ENCODE results near the gene RUNDC3A.
"Not testable (repeated sequence)": the region's sequence is repeated elsewhere in the genome, so short reads cannot be mapped to it uniquely, and the experiment has no call there.

RUNDC3A gene

DNA sequence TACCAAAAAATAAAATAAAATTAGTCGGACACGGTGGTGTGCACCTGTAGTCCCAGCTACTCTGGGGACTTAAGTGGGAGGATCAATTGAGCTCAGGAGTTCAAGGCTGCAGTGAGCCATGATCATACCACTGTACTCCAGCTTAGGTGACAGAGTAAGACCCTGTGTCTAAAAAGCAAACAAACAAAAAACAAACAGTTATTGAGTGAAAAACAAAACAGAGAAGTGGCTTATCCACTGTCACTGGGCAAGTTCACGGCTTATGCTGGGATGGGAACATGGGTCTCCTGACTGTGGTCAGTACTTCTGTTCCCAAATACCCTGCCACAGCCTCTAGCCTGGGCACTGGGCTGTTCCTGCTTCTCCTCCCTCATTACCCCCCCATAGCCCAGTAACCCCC is 27.2 kb downstream of the RUNDC3A start:
- Histone ChIP-seq H3K79me2 (no peaks in the 10 kb centered on the region), H3K4me2 (ENCODE audit: low read length) (no peak overlapping the region), H3K9ac (no peak overlapping the region), H3K27ac (no peak overlapping the region), H3K36me3 (ENCODE audit: control insufficient read depth, insufficient read depth, low read length) (no peaks in the 10 kb centered on the region), H3K4me3 (ENCODE audit: low read depth, low read length) (no peak overlapping the region), H2AFZ (no peak overlapping the region), H3K9me3 (ENCODE audit: control insufficient read depth, low read length) (no peaks in the 10 kb centered on the region), H3K4me1 (peaks cover 2% of the 10 kb centered on the region), H3K27me3 (ENCODE audit: control insufficient read depth, insufficient read depth, low read length) (no peaks in the 10 kb centered on the region)
- TF ChIP-seq, protein P1, sequence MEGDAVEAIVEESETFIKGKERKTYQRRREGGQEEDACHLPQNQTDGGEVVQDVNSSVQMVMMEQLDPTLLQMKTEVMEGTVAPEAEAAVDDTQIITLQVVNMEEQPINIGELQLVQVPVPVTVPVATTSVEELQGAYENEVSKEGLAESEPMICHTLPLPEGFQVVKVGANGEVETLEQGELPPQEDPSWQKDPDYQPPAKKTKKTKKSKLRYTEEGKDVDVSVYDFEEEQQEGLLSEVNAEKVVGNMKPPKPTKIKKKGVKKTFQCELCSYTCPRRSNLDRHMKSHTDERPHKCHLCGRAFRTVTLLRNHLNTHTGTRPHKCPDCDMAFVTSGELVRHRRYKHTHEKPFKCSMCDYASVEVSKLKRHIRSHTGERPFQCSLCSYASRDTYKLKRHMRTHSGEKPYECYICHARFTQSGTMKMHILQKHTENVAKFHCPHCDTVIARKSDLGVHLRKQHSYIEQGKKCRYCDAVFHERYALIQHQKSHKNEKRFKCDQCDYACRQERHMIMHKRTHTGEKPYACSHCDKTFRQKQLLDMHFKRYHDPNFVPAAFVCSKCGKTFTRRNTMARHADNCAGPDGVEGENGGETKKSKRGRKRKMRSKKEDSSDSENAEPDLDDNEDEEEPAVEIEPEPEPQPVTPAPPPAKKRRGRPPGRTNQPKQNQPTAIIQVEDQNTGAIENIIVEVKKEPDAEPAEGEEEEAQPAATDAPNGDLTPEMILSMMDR (IDR thresholded peaks at IDR 0.05), result no peak

DNA sequence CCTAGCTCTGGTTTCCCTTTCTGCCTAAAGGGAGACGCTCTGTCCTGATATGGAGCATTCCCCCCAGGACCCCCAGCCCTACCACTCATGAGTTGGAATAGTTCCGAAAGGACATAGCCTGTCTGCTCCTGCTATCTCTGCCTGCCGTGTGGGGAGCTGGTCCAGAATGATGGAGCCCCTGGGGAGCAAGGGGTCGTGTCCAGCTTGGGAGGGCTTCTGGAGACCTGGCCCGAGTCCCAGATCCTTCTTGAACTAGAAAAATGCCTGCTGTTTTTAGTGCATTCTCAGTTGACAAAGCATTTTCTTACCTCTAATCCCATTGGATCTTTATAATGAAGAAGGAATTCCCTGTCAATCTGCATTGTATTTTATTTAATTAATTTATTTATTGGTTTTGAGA is 27.6 kb downstream of the RUNDC3A start:
- no peak overlapping the region for H3K27ac ChIP-seq
- peaks cover 2% of the 10 kb centered on the region for H3K4me1 ChIP-seq
- H3K4me2 ChIP-seq (ENCODE audit: low read length), result no peak overlapping the region
- H3K9me3 ChIP-seq (ENCODE audit: control insufficient read depth, low read length), result no peaks in the 10 kb centered on the region
- H3K79me2 ChIP-seq, result no peaks in the 10 kb centered on the region
- H2AFZ ChIP-seq, result no peak overlapping the region
- H3K4me3 ChIP-seq (ENCODE audit: low read depth, low read length), result no peak overlapping the region
- H3K9ac ChIP-seq, result no peak overlapping the region
- TF ChIP-seq, protein P1 (IDR thresholded peaks at IDR 0.05), result no peak
- H3K27me3 ChIP-seq (ENCODE audit: control insufficient read depth, insufficient read depth, low read length), result no peaks in the 10 kb centered on the region
- H3K36me3 ChIP-seq (ENCODE audit: control insufficient read depth, insufficient read depth, low read length), result no peaks in the 10 kb centered on the region

DNA sequence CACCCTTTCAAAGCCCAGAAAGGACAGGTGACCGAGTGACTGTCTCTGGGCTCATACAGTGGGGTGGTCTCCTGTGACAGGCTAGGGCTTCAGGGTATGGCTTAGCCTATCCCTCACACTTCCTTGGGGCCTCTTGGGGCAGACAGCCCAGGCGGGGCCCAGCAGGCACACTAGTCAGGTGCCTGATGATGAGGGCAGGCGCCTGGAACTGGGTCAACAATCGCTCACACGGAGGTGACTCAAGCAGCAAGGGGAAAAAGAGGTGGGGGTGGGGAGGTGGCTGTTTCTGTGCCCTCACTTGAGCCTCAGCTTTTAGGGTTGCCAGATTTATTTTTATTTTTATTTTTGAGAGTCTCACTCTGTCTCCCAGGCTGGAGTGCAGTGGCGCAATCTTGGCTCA is 30.3 kb downstream of the RUNDC3A start:
- Histone ChIP-seq H3K36me3 (ENCODE audit: control insufficient read depth, insufficient read depth, low read length) (no peaks in the 10 kb centered on the region), H3K9me3 (ENCODE audit: control insufficient read depth, low read length) (no peaks in the 10 kb centered on the region), H3K27me3 (ENCODE audit: control insufficient read depth, insufficient read depth, low read length) (no peaks in the 10 kb centered on the region), H3K4me3 (ENCODE audit: low read depth, low read length) (no peak overlapping the region), H3K27ac (no peak overlapping the region), H3K4me2 (ENCODE audit: low read length) (no peak overlapping the region), H2AFZ (no peak overlapping the region), H3K9ac (no peak overlapping the region), H3K4me1 (no peaks in the 10 kb centered on the region), H3K79me2 (no peaks in the 10 kb centered on the region)
- TF ChIP-seq, protein P1 (IDR thresholded peaks at IDR 0.05), result no peak

DNA sequence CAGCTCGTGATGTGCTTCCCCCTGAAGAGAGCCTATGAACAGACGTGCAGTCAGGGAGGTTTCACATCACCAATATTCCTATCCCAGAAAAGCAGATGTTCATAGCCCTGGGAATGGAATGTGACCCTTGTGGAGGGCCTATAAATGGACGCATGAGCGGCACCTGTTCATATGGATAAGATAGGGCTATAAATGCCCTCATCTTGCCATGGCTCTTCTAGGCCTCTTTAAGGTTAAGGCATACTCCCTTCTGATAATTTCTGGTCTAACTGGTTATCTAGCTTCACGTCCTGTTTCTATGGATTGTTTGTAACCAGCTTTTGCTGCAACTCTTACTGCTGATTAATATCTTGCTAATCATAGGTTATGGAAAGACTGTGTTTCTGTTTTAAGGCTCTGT is 32.2 kb downstream of the RUNDC3A start:
- not testable (repeated sequence) for H3K4me1 ChIP-seq; H3K9me3 ChIP-seq (ENCODE audit: control insufficient read depth, low read length); H2AFZ ChIP-seq; H3K9ac ChIP-seq; H3K36me3 ChIP-seq (ENCODE audit: control insufficient read depth, insufficient read depth, low read length); H3K4me3 ChIP-seq (ENCODE audit: low read depth, low read length); H3K4me2 ChIP-seq (ENCODE audit: low read length); H3K27me3 ChIP-seq (ENCODE audit: control insufficient read depth, insufficient read depth, low read length); H3K79me2 ChIP-seq; H3K27ac ChIP-seq

DNA sequence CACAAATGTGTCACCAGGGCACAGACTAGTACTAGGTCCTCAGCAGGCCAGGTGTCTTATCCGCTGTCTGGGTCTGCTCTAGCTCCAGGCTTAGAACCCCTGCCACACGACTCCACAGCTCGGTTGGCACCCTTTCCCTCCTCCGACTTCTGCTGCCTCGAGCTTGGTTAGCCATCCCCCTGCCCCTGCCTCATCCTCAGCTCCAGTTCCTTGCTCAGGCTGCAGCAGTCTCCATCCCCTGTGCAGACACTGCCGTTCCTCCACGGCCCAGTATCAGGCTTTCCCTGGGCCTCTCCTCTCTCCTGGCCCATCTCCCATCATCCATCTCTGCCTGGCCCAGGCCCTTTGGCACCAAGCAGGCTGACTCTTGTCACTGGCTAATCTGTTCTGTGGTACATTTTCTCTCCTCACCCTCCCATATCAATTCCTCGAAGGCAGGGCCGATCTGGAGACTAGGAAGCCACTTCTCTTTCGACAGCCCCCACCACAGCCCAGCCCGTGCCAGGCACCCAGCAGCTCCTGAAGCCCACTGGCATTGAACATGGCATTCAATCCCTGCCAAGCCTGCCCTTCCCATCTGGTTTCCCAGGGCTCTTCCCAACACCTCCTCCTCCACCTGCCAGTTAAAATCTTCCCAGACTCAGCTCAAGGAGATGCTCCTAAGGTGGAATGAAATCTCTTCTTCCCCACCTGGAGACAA is 35.3 kb downstream of the RUNDC3A start:
- Histone ChIP-seq H2AFZ (no peak overlapping the region), H3K79me2 (peaks cover 2% of the 10 kb centered on the region), H3K4me2 (ENCODE audit: low read length) (no peak overlapping the region), H3K4me1 (peaks cover 2% of the 10 kb centered on the region), H3K36me3 (ENCODE audit: control insufficient read depth, insufficient read depth, low read length) (no peaks in the 10 kb centered on the region), H3K27ac (no peak overlapping the region), H3K4me3 (ENCODE audit: low read depth, low read length) (no peak overlapping the region), H3K27me3 (ENCODE audit: control insufficient read depth, insufficient read depth, low read length) (no peaks in the 10 kb centered on the region), H3K9ac (no peak overlapping the region), H3K9me3 (ENCODE audit: control insufficient read depth, low read length) (no peaks in the 10 kb centered on the region)
- TF ChIP-seq, protein P1 (IDR thresholded peaks at IDR 0.05), result no peak
